GM19193 (cell line): Measurements from ENCODE around the gene CDC25B.

Source experiments
- POLR2A ChIP-seq: IDR thresholded peaks from 4 replicates; pipeline ENCODE4 v1.6.1; 2011; ENCODE audit not compliant: insufficient read depth, insufficient read length; ENCODE audit errors: extremely low read depth

The CDC25B gene

DNA sequence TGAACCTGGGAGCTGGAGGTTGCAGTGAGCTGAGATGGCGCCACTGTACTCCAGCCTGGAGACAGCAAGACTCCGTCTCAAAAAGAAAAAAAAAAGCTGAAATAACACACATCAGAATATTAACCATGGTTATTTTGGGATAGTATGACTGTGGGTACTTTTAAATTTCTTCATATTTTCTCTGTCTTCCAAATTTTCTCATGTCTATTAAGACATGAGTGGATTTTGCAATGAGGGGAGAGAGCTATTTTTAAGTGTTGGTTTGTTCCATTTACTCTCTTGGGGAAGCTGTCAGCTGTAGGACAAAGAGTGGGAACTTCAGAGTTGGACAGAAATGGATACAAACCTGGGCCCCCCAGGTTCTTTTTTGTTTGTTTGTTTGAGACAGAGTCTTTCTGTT is 38.8 kb upstream of the CDC25B start:
- no peak for TF ChIP-seq POLR2A

DNA sequence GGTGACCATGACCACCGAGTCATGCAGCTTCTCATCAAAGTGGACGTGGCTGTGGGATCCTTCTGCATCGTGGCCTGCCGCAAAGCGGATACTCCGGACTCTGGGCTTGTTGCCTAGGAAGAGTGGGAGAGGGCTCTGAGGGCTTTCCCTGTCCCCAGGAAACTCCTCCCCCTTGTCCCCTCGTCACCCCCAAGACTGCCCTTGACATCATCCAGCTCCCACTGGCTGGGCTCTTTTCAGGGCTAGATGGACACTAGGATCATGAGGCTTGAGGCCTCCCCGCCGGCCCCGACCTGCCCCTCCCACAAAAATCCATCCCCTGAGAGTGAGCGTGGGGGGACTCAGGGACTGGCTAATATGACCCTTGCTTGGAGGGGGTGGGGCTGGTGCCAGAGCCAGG is 37.5 kb upstream of the CDC25B start:
- no peak for TF ChIP-seq POLR2A

DNA sequence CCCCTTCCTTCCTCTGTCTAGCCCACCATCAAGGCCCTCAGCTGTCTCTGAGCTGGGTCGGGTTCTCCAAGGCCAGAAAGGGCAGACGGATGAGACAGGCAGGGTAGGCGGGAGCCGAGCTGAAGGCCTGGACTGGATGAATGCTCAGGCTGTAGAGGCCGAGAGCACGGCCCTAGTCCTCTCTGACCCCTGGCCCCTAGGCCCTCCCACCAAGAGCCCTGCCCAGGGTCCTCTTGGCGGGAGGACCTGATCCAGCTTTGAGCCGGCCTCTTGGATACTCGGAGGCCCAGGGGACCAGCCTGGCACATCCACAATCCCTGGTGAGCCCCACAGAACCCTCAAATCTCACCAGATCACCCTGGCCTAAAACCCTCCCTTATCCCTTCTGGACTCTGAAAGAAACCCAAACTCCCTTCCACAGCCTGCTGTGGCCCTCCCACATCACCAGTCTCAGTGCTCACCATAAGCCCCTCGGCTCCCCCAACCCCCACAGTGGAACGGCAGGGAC is 36.7 kb upstream of the CDC25B start:
- no peak for TF ChIP-seq POLR2A

DNA sequence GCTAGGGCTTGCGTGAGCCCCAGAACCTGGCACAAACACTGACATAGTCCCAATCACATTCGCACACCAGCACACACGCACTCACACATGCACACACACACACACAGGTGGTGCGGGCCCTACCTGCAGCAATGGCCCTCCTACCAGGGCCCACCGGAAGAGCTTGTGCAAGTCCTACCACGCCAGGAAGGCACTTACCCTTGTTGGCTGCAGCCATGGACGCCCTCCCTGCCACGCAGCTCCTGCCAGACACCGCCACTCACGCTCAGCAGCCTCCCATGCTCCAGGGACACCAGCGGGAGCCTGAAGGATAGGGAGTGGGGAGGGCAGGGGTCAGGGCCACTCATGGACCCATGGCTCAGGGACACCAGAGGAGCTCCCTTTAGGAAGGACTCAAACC is 36.2 kb upstream of the CDC25B start:
- TF ChIP-seq POLR2A = no peak

DNA sequence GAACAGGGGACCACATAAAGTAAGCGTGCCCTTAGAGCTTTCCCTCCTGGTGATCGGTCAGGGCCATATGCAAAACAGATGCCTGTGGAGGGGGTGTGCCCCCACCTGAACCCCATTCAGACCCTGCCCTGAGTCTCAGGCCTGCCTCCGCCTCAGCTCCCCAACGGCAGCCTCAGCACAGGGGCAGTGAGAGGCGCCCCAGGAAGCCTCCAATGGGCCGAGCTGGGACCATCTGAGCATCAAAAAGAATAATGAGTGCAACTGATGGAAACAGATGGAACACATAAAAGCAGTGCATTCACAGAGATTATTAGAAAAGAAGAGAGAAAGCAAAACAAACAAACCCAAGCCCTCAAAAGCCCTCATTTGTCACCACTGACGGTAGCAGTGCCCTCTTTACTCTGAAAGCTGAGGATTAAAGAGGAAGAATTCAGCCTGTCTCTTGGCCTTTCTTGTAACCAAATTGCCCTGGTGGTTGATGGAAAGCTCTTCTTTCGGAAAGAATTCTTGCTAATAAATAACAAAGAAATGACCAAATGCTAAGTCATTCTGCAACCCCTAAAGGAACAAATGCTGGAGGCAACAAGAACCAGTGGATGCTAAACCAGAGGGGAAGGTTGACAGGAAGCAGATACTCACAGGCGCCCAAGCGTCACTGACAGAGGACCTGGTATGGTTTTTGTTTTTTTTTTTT is 35.3 kb upstream of the CDC25B start:
- no peak for TF ChIP-seq POLR2A

DNA sequence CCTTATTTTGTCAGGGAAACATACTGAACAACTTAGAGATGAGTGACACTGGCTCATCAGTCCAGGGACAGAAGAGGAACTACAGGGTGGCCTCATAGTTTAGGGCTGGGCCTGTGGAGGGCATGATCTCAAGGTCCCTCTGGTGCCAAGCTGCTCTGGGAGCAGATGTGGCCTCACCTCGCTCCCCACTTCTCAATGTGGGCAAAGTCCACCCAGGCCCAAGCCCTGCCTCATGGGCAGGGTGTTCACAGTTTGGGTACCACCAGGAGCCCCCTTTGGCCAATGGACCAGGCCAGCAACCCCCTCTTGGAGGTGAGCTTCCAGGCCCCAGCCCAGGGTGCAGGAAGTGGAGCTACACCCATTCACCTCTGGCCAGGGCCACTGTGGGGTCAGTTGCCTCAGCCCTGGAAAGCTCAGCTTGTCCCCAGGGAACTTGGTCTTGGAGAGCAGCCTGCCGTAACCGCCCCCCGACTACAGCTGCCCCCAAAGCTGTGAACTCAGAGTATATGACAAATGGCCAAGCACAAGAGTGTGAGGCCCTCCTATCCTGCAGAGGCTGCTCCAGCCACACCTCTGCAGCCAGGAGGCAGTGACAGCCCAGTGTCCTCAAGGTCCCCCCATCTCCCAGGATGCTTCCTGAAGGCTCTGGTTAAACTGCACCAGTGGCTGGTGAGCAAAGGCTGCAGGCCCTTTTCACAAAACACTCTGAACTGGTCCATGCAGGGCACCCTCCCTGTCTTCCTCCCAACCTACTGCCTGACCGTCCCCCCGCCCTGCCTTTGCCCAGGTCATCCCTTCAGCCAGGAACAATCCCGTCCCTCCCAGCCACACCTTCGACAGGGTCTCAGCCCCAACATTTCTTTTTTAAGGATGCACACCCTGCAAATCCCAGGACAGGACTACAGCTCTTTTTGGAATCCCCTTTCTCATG is 32.2 kb upstream of the CDC25B start:
- no peak for TF ChIP-seq POLR2A

DNA sequence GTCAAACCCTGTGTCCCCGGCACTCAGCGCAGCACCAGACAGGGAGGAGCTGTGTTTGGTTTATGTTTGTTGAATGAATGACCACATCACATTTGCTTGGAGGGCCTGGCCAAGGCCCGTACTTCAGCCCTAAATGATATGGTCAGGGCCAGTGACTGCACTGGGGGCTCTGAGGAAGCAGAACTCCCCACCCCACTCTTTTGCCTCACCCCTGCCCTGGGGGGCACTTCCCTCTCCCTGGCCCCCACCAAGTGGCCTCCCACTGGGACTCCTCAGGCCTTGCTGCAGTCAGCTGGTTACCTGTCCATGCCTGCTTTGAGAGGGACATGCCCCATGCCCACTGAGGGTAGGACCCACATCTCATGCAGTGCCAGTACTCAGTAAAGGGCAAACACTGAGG is 31.5 kb upstream of the CDC25B start:
- no peak for TF ChIP-seq POLR2A

DNA sequence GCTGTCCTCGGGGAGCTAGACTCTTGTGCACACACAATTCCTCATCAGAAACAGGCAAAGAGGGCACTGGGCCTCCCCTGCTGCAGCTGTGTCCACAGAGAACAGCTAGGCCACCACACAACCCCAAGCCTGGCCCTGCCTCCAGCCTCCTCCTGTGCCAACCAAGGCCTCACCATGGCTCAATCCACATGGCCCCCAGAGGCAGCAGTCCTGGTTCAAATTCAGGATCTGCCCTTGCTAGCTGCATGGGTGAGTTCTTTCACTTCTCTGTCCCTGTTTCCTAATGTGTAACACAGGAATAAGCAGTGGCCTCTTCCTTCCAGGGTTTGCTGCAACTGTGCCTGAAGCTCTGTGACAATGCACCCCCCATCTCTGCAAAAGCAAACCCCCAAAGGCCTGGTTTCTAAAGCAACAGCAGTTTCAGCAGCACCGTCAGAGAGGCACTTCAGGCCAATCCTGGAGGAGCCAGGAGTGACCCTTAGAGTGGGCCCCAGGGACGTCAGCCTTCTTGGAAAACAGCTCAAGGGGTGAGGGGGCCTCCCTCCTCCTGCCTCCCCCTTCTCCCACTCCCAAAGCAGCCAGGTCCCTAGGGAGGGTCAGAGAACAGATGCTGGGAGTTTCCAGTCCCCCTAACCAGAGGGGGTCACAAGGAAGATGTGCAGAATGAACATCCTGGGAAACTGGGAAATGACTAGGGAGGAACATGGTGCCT is 30.8 kb upstream of the CDC25B start:
- TF ChIP-seq POLR2A = no peak

DNA sequence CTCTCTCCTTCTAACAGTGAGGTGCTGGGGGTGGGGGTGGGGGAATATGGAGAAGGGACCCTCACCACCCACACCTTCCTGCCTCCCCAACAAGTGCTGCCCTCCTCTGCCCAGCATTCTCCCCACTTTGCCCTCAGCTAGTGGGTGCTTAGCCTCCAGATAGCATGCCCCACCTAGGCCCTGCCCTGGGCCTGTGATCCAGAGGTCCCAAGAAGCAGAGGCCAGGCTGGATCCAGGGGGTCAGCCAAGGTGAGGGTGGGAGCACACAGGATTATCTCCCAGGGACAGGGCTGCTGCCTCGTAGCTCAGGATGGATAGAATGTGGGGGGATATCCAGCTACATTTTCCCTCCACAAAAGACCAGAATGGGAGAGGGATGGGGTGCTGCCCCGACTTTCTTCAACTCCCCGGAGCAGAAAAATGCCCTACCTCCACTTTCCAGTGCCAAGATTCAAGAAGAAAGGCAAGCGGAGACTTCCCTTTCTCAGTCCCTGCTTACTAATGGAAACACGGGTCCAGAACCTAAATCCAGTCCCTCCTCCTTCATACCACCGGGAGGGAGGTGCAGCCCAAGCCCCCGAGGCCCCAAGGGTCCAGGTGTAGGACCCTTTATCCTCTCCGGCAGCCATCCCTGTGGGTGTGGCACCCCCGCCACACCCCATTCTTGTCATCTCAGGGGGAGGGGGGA is 29.5 kb upstream of the CDC25B start:
- no peak for TF ChIP-seq POLR2A

DNA sequence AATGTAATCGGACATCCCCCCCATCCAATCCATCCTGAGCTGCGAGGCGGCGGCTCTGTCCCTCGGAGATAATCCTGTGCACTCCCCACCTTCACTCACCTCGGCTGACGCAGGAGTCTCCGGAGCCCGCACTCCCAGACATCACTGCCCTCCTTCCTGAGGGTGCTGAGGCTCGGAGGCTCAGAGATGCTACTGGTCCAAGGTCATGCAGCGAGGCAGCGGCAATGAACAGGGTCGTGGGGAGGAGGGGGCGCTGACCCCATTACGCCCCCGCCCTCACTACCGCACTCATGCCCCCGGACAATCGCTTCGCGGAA is 29.0 kb upstream of the CDC25B start:
- TF ChIP-seq POLR2A = no peak

DNA sequence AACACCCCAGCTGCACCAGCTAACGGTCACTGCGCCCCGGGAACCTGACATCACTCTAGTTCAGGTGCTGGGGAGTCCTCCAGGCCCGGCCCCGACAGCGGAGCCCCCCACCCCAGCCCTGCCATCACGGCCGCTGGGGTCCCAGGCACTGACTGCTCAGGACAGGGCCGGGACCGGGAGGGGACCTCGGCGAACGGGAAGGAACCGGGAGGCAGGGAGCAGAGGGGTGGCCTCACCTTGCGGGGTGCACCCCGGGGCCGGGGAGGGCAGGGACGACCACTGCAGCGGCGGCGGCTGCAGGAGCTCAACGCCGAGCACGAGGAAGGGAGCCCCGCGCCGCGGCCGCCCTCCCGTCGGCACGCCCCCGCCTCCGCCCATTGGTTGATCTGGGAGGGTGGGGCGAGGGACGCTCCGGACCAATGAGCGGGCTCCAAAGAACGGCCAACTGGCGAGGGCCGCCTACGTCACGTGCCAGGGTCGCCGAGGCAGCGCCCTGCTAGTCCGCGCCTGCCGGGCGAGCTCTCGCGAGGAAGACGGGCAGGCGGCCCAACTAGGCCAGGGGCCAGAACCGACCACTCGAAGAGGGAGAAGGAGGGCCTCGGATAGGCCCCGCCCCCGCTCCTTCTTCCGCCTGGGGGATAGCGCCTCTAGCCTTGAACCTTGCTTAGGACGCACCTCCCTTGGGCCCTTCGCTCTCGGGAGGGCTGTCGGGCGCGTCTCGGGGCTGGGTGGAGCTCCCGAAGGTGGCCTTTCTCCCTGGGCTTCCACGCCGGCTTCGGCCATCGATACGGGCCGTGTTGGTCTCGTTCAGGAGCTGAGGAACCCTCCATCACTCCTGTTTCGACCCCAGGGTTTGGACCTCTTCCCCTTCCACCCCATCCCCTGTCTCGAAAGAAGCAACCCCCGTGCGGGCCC is 28.4 kb upstream of the CDC25B start, which contains the start of gene ADISSP:
ADISSP (minus strand) TSS at position 327 of the 915 bp plus-strand sequence. CDS start 7,653 bp downstream, outside the sequence.
- TF ChIP-seq POLR2A = peak; percentile 73

DNA sequence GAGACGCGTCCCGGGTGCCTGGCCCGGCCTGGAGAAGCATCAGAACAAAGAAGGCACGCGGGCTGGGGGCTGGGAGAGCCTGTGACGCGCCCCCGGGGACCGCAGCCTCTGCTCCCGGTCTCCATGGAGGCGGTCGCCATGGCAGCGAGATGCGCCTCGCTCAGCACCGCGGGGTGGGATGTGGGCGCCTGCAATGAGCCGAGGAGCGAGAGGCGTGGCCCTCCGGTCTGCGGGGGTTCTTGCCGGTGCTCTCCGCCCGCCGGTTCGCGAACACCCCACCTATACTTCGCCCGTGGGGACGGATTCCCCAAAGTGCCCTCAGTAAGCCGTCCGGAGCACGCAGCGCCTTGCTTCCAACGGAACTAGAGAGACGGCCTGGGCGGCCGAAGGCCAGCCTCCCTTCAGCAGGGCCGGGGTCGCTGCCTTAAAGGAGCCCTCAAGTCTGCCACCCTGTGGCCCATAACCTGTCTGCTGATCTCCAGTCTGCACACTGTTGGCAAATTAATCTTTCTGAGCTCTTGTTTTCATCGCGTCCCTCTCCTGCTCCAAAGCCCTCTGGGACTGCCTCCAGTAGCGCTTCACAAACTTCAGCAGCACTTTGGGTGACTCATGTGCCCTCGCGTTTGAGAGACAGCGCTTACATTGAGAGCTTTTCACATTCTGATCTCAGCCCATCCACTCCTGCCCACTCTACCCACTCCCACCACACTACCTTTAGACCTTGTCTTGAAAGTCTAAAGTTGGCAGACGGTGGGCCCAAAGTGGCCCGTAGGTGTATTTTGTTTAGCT is 27.6 kb upstream of the CDC25B start:
- no peak for TF ChIP-seq POLR2A

DNA sequence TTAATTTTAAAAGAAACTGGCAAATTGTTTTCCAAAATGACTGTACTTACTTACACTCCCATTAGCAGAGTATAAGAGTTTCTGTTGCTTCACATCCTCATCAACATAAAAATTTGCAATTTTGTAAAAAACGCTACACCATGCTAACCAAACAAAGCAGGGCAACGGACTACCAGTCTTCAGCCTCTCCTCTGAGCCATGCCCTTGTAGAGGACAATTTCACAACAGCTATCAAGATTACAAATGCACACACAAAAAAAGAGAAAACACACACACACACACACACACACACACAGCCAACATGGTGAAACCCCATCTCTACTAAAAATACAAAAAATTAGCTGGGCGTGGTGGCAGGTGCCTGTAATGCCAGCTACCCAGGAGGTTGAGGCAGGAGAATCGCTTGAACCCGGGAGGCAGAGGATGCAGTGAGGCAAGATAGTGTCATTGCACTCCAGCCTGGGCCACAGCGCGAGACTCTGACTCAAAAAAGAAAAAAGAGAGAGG is 24.5 kb upstream of the CDC25B start:
- TF ChIP-seq POLR2A = no peak
